ENCODE measurements around the gene RAP1GAP. TPM values are rescaled to one million over a fixed set of nuclear protein-coding genes. Genes with fewer than 3 reads are reported as not detected.
A peak's percentile ranks its signal among the peaks of the same experiment; 100 is the strongest.

RAP1GAP gene
- total RNA-seq, 2 experiments from 2014 or later, result 0.15 to 0.41 TPM

DNA sequence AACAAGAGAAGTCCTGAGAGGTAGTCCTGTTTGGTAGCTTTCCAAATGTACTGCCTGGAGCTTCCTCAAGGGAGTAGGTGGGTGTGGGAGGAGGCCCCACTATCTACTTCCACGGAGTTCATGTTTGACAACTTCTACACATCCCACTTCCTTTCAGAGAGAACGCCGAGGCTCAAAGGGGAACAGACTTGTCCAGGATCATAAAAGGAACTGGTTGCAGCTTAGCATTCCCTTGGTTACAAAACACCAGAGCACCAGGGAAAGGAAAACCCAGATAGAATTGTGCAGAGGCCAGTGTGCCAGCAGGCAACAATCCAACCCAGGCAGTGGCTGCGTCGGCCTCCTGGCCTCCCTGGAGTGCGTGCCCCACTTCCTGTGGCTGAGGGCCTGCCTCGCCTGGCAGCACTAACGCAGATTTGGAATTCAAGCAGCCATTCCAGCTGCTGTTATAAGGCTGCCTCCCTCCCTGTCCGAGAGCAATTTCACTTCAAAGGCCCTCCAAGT is 4.2 kb upstream of the RAP1GAP start:
- Mint-ChIP-seq H3K36me3 (ENCODE audit: low read depth) (no peaks in the 10 kb centered on the region), H3K4me3 (no peak overlapping the region), H3K9me3 (no peaks in the 10 kb centered on the region), H3K27me3 (ENCODE audit: low read depth) (peaks cover 2% of the 10 kb centered on the region), H3K4me1 (ENCODE audit: low read depth) (peaks cover 2% of the 10 kb centered on the region), H3K27ac (no peak overlapping the region)
- intact Hi-C loops (cut with micrococcal nuclease), result no loop called here
- DNase-seq, result no peak
- CTCF ChIA-PET, result interaction anchor here (0.6 kb wide), 1 partner anchor 112 kb away, joined by 3 read pairs; no protein-coding TSS in a partner anchor

DNA sequence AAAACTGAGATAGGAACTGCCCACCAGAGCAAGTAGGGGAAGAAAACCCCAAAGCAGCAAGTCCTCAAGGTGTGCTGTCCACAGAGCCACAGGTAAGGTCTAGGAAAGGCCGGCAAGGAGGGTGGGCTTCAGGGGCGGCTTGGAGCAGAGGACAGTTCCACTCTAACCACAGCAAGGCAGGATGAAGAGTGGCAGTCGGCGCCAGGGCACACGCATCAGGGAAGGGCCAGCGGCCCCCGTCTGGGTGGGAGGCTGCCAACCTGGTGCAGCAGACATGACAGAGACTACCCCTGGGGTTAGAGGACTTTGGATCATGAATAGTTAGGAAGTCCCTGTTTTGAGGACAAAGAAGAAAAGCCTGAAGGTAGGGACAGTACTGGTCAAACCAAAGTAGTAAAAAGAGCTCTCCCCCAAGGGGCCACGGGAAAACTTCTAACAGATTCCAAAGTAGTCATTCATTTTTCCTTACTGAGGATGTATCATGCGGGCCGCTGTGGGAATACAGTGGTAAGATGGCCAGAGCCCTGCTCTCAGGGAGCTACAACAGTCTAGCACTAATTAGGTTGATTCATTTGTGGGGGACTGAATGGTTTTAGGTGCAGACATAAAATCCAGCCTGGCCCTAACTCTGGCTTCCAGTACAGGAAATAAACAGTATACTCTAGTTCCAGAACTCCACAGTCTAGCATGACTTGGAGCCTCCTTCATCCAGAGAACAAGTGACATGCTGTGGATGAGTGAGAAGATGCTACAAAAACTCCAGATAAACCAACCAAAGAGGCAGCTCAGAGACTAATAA is 3.5 kb upstream of the RAP1GAP start:
- no peak for DNase-seq
- H3K4me1 Mint-ChIP-seq (ENCODE audit: low read depth), result peaks cover 4% of the 10 kb centered on the region
- H3K27ac Mint-ChIP-seq, result no peak overlapping the region
- H3K36me3 Mint-ChIP-seq (ENCODE audit: low read depth), result no peaks in the 10 kb centered on the region
- intact Hi-C loops (cut with micrococcal nuclease), result no loop called here
- H3K4me3 Mint-ChIP-seq, result no peak overlapping the region
- H3K9me3 Mint-ChIP-seq, result no peaks in the 10 kb centered on the region
- CTCF ChIA-PET, result interaction anchor here (0.6 kb wide), 1 partner anchor 112 kb away, joined by 3 read pairs; no protein-coding TSS in a partner anchor
- peaks cover 9% of the 10 kb centered on the region for H3K27me3 Mint-ChIP-seq (ENCODE audit: low read depth)

DNA sequence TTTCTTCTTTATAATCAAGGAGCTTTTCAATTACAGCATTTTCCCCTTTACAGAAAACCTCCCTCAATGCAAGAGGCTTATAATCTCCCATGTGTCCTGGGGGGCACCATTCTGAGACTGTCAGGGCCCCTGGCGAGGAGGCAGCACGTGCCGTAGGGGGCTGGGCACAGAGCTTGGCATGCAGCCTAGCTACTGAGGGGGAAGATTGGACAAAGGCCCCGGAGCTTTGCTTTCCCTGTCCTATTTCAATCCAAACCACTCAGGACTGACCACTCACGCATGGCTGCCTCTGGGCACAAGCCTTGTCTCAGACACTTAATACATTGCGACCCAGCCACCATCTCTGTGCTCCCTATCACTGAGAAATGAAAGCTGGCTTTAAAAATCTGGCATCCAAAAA is 2.8 kb upstream of the RAP1GAP start:
- no peak overlapping the region for H3K4me3 Mint-ChIP-seq
- intact Hi-C loops (cut with micrococcal nuclease), result no loop called here
- H3K36me3 Mint-ChIP-seq (ENCODE audit: low read depth), result no peaks in the 10 kb centered on the region
- H3K9me3 Mint-ChIP-seq, result no peaks in the 10 kb centered on the region
- no peak for DNase-seq
- peaks cover 15% of the 10 kb centered on the region for H3K27me3 Mint-ChIP-seq (ENCODE audit: low read depth)
- H3K4me1 Mint-ChIP-seq (ENCODE audit: low read depth), result peaks cover 4% of the 10 kb centered on the region
- CTCF ChIA-PET, result no interaction called here
- no peak overlapping the region for H3K27ac Mint-ChIP-seq

DNA sequence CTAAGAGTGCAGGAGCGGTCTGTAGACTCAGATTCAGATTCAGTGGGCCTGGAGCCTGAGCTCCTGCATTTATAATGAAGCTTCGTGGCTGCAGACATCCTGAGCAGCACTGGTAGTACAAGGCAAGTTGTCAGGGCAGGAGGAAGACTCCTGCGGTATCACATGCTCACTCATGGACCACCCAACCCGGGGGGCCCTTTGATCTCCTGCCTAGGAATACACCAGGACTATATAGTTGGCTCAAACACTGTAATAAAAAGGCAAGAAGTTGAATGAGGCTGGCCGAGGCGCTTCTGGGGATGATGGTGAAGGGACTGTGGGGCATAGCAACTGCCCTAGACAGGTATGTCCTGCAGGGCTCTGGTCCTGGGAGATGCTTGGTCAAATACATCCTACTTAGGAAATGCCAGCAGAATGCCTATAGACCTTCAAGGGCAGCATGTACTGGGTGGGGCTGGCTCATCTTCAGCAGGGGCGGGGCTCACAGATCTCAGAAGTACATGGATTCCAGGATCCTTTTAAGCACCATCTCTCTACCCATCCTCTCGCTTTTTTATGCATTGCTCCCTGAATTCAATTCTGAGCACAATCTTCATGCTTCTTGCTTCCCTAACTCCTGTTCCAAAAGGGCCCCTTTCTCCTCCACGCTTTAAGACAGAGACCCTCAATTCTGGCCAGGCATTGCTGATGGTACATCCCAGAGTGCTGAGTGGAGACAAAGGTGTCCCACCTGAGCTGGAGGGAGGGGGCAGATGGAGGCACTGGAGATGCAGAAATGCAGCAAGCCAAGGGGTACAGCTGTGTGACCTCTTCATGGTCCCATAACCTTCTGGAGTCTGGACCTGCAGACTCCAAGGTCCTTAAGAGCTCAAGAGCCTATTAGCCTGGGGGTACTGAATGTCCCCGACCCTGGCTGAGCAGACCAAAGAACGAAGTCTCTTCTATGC is 2.1 kb upstream of the RAP1GAP start:
- Mint-ChIP-seq H3K36me3 (ENCODE audit: low read depth) (no peaks in the 10 kb centered on the region), H3K27ac (no peak overlapping the region), H3K4me1 (ENCODE audit: low read depth) (peaks cover 4% of the 10 kb centered on the region), H3K4me3 (no peak overlapping the region), H3K9me3 (no peaks in the 10 kb centered on the region), H3K27me3 (ENCODE audit: low read depth) (peaks cover 22% of the 10 kb centered on the region)
- CTCF ChIA-PET, result interaction anchor here (0.9 kb wide), 1 partner anchor 352 kb away, joined by 3 read pairs; no protein-coding TSS in a partner anchor
- intact Hi-C loops (cut with micrococcal nuclease), result no loop called here
- no peak for DNase-seq

DNA sequence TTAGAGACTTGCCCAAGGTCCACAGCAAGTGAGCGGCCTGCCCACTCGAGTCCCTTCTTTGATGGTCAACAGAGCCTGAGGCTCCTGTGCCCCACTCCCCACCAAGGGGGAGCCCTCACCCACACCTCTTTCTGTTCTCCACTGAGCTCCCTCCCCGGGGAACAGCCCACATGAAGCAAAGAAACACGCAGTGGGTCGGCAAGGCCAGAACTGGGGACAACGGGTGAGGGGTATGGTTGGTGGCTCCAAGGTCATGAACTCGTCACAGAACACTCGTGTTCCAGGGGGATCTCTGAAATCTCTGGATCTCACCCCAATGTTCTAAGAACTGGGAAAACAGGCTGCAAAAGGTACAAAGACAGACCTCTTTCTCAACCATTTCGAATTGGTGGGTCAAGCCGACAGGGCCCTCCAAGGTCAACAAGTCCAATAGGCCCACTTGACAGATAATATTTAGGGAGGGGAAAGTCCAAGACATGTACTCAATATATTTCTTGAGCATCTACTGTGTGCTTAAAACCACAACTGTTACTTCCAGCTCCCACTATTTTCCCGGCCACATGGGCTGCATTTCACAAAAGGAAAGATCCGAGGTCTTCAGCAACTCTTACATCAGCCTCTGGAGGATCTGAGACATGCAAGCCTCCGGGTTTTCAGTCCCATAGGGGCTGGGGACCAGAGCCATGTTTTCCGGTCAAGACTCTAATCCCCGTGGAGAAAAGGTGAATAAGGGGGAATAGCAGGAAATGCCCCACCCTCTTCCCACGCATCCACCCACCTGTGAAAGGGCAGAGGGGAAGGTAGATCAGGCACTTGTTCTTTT is 1.1 kb upstream of the RAP1GAP start:
- Mint-ChIP-seq H3K27me3 (ENCODE audit: low read depth) (peaks cover 28% of the 10 kb centered on the region), H3K4me3 (no peak overlapping the region), H3K9me3 (no peaks in the 10 kb centered on the region), H3K27ac (no peak overlapping the region), H3K36me3 (ENCODE audit: low read depth) (no peaks in the 10 kb centered on the region), H3K4me1 (ENCODE audit: low read depth) (peaks cover 4% of the 10 kb centered on the region)
- intact Hi-C loops (cut with micrococcal nuclease), result no loop called here
- DNase-seq, result no peak
- CTCF ChIA-PET, result interaction anchor here (0.9 kb wide), 1 partner anchor 353 kb away, joined by 3 read pairs; no protein-coding TSS in a partner anchor

DNA sequence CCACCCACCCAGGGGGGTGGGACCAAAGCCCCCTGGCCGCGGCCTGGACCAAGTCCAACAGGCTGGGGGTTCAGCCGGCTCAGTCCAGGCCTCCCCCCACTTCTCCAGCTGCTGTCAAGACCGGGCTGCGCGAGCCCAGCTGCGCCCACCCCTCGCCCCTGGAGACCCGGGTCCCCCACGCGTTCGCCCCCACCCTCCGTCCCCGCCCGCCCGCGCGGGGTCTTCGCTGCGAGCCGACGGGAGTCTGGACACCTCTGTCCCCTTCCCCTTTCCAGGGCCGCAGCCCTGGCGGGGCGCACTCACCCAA is 253 bp downstream of the RAP1GAP start:
- H3K4me1 Mint-ChIP-seq (ENCODE audit: low read depth), result peaks cover 4% of the 10 kb centered on the region
- no peaks in the 10 kb centered on the region for H3K36me3 Mint-ChIP-seq (ENCODE audit: low read depth)
- H3K27ac Mint-ChIP-seq, result no peak overlapping the region
- intact Hi-C loops (cut with micrococcal nuclease), result loop anchor here (2.0 kb wide), 1 partner anchor 114 kb away; the partner anchor contains the start of gene USP48
- H3K9me3 Mint-ChIP-seq, result no peaks in the 10 kb centered on the region
- H3K27me3 Mint-ChIP-seq (ENCODE audit: low read depth), result peaks cover 40% of the 10 kb centered on the region
- no peak for DNase-seq
- CTCF ChIA-PET, result interaction anchor here (1.3 kb wide), 1 partner anchor 10 kb away, joined by 3 read pairs; no protein-coding TSS in a partner anchor
- no peak overlapping the region for H3K4me3 Mint-ChIP-seq

DNA sequence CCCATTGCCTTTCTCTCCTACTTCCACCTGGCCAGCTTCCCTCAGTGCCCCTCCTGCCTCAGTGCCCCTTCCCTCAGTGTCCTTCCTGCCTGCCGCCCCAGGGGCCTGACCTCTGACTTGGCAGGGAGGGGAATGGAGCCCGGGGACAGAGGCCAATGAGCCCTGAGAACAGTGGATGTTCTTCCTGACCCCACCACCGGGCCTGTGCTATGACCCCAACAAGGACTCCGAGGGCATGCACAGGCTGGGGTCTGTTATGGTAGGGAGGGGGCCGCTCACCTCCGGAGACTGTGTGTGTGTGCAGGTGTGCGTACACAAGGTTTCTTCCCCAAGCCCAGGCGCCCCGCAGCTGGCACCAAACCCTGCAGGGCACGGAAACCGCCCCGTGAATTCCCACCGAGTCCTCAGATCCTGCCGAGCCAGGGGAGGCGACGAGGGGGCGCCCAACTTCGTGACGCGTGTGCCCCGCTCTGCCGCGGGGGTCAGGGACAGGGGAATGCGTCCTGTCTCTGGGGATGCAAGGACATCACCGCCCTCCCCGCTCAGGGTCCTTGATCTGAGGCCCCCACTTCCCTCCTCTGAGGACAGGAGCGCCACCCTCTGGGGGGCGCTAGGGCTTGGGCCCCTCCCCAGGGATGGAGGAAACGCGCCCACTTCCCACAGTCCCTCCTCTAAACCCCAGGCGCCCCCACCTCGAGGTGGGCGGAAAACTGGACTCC is 766 bp downstream of the RAP1GAP start:
- intact Hi-C loops (cut with micrococcal nuclease), result loop anchor here (2.0 kb wide), 1 partner anchor 114 kb away; the partner anchor contains the start of gene USP48
- peak overlapping the region; percentile 4 for H3K4me3 Mint-ChIP-seq
- H3K9me3 Mint-ChIP-seq, result no peaks in the 10 kb centered on the region
- H3K27ac Mint-ChIP-seq, result no peak overlapping the region
- DNase-seq, result no peak
- H3K4me1 Mint-ChIP-seq (ENCODE audit: low read depth), result peaks cover 4% of the 10 kb centered on the region
- H3K36me3 Mint-ChIP-seq (ENCODE audit: low read depth), result no peaks in the 10 kb centered on the region
- H3K27me3 Mint-ChIP-seq (ENCODE audit: low read depth), result peaks cover 44% of the 10 kb centered on the region
- CTCF ChIA-PET, result interaction anchor here (0.5 to 1.3 kb wide), 2 partner anchors 9 to 169 kb away, joined by 3 read pairs; no protein-coding TSS in a partner anchor

DNA sequence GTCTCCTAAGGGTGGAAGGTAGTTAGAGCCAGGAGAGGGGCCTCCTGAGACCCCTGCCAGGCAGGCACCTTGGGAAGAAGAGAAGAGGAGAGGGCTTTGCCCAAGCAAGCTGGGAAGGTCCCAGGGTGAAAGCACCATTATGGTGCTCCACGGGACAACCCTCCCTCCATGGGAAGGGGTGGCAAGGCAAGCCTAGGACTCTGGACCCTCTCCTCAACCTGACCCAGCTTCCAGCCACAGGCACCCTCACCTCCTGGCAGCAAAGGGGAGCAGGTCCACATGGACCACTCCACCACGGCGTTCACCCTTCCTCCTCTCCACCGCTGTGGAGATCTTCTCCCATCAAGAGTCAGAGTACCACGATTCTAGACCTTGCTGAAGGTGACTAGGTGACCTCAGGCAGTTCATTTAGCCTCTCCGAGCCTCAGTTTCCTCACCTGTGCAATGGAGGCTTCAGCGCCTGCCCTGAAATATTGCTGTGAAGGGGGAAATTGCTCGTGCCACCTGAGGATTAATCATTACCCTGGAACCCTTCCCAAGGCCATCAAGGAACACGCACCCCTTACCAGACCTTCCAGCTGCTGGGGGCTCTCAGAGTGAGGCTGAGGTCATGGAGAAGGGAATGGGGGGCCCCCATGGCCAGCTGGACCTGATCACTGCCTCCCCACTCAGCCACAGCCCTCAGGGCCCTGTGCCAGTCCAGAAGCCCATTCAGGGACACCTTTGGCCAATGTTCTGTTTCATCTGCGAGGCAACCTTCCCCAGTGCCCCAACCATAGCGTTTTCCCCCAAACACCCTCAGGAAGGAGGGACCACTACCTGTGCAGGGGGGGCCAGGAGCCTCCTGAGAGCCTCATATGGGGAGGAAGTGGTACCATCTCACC is 1.6 kb downstream of the RAP1GAP start:
- CTCF ChIA-PET, result interaction anchor here (0.5 to 0.6 kb wide), 2 partner anchors 9 to 170 kb away, joined by 3 read pairs; no protein-coding TSS in a partner anchor
- DNase-seq, result no peak
- intact Hi-C loops (cut with micrococcal nuclease), result loop anchor here (2.0 kb wide), 1 partner anchor 115 kb away; the partner anchor contains the start of gene USP48
- Mint-ChIP-seq H3K4me1 (ENCODE audit: low read depth) (peaks cover 4% of the 10 kb centered on the region), H3K27me3 (ENCODE audit: low read depth) (peaks cover 44% of the 10 kb centered on the region), H3K9me3 (no peaks in the 10 kb centered on the region), H3K27ac (no peak overlapping the region), H3K4me3 (no peak overlapping the region), H3K36me3 (ENCODE audit: low read depth) (no peaks in the 10 kb centered on the region)

DNA sequence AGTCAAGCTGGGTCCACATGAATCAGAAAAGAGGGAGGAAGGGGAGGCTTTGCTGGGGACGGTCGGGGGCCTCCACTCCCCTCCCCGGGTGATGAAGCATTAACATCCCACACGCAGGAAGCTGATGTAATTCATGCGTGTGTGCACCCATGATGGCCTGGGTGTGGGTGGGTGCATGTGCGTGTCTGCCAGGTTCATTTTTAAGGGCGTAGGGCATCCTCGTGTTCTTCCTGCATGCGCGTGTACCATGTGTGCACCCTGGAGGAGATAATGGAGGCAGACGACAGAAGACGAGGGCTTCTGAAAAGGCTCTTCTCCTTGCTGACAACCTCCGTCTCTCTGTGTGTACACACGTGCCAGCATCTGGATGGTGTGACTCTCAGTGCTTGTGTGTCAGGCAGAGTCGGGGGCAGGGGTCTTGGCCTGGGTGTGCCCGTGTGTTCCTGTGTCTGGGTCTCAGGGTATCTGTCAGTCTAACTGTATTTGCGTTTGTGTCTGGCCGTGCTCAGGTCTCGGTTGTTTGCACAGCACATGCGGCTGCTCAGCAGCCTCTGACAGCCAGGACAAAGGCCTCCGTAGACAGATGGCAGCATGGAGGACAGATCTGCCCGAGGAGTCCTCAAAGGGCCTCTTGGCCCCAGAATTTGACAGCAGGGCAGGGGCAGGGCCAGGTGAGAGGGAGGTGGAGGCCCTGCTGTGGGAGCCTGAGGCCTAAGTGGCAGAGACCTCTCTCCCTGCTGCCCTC is 2.4 kb downstream of the RAP1GAP start:
- no peak overlapping the region for H3K27ac Mint-ChIP-seq
- peaks cover 46% of the 10 kb centered on the region for H3K27me3 Mint-ChIP-seq (ENCODE audit: low read depth)
- no peak overlapping the region for H3K4me3 Mint-ChIP-seq
- CTCF ChIA-PET, result no interaction called here
- no peak for DNase-seq
- H3K4me1 Mint-ChIP-seq (ENCODE audit: low read depth), result peaks cover 4% of the 10 kb centered on the region
- no peaks in the 10 kb centered on the region for H3K36me3 Mint-ChIP-seq (ENCODE audit: low read depth)
- no peaks in the 10 kb centered on the region for H3K9me3 Mint-ChIP-seq
- intact Hi-C loops (cut with micrococcal nuclease), result no loop called here

Data from activated naive CD4-positive, alpha-beta T cell treated with anti-CD3 and anti-CD28 coated beads for 36 hours (primary cell).